GM18505 (cell line): ENCODE data around the gene NEXMIF.
"Not testable (repeated sequence)": the region's sequence is repeated elsewhere in the genome, so short reads cannot be mapped to it uniquely, and the experiment has no call there.

Source experiments
- ATAC-seq: cut with Tn5 transposase; IDR thresholded peaks from one replicate; pipeline ENCODE4 v1.9.1; 2021; ENCODE audit not compliant: unreplicated experiment
- POLR2A ChIP-seq: IDR thresholded peaks from 4 replicates; pipeline ENCODE4 v1.6.1; 2011; ENCODE audit warnings: borderline replicate concordance; ENCODE audit not compliant: insufficient read depth, insufficient read length; ENCODE audit errors: extremely low read depth

Gene NEXMIF

GRCh38 chrX:74925225-74926088 is at the start of gene NEXMIF:
TSS of gene NEXMIF (minus strand) at chrX:74925452.
- ATAC-seq, result peak; percentile 58
- peak; percentile 46 for TF ChIP-seq POLR2A

- ATAC-seq, result not testable (repeated sequence)
These were observed 36.7 kb upstream of the NEXMIF start for GRCh38 chrX:74961962-74962361.

- no peak for ATAC-seq
- TF ChIP-seq POLR2A, result no peak
These were observed 24.5 kb upstream of the NEXMIF start for GRCh38 chrX:74949717-74950116.

- no peak for TF ChIP-seq POLR2A
- no peak for ATAC-seq
These were observed 15.2 kb upstream of the NEXMIF start for GRCh38 chrX:74940414-74940813.

- no peak for TF ChIP-seq POLR2A
These were observed 6.0 kb upstream of the NEXMIF start for GRCh38 chrX:74931214-74931613.

GRCh38 chrX:74924449-74925224 is 615 bp downstream of the NEXMIF start:
- ATAC-seq, result peak; percentile 48
- peak; percentile 1 for TF ChIP-seq POLR2A

More at GRCh38 chrX:74931214-74931613, 6.0 kb upstream of the NEXMIF start:
- ATAC-seq, result no peak

GRCh38 chrX:74923942-74924448 is 1.3 kb downstream of the NEXMIF start:
- peak; percentile 41 for TF ChIP-seq POLR2A
- peak; percentile 18 for ATAC-seq

- peak; percentile 54 for ATAC-seq
- peak; percentile 18 for TF ChIP-seq POLR2A
These were observed 2.2 kb downstream of the NEXMIF start for GRCh38 chrX:74922922-74923543.

GRCh38 chrX:74911494-74911893 is 13.8 kb downstream of the NEXMIF start:
- no peak for ATAC-seq
- TF ChIP-seq POLR2A, result no peak

GRCh38 chrX:74906417-74906816 is 18.8 kb downstream of the NEXMIF start:
- TF ChIP-seq POLR2A, result no peak
- no peak for ATAC-seq

- ATAC-seq, result no peak
- no peak for TF ChIP-seq POLR2A
These were observed 22.4 kb downstream of the NEXMIF start for GRCh38 chrX:74902806-74903205.

- TF ChIP-seq POLR2A, result no peak
- ATAC-seq, result no peak
These were observed 32.7 kb downstream of the NEXMIF start for GRCh38 chrX:74892561-74892960.
